ENCODE measurements around the gene COMMD2. TPM values are rescaled to one million over a fixed set of nuclear protein-coding genes. Genes with fewer than 3 reads are reported as not detected.

COMMD2 gene
- polyA plus RNA-seq, 3 donors: 15.1 to 74.4 (median 73.5) TPM

DNA sequence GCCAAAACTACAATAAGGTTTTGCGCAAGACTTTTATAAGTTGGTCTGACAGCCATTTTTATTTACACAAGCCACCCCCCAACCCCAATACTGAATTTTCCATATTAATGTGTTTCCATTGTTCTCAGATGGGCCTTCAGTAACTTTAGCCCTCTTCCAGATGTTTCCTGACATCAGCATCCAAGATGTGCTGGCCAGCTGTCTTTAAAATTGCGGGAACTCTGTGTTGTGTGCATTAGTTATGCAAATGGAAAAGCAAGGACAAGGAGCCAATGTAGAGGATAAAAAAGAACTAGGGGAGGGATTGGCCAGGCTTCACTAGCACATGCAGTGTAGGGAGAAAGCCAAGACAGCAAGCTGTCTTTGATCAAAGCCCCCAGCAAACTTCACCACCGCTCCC, 45.4 kb downstream of the COMMD2 start:
- H3K9me3 ChIP-seq (replicated peaks in 1 of 2; ENCODE audit: control insufficient read depth in 1 of 2, insufficient read depth in 1 of 2, low read length in 2 of 2): no peaks in the 10 kb centered on the region
- H3K9ac ChIP-seq (ENCODE audit: insufficient read depth, low read length, poor library complexity, severe bottlenecking): no peak overlapping the region
- H3K27me3 Mint-ChIP-seq (ENCODE audit: low read depth in 3 of 3): peaks cover 26 to 37% (median 35%) of the 10 kb centered on the region in 3 donors
- intact Hi-C loops (cut with micrococcal nuclease): no loop called here
- TF ChIP-seq CTCF (IDR thresholded peaks at IDR 0.05): no peak
- DNase-seq: no peak
- H3K36me3 Mint-ChIP-seq: no peaks in the 10 kb centered on the region
- H3K27ac ChIP-seq (ENCODE audit: low read depth in 1 of 2, low read length in 2 of 2): no peak overlapping the region
- WGBS (ENCODE audit: insufficient coverage): 100% methylated on average over 2 of the region's 3 CpGs
- no peak overlapping the region for H2AFZ ChIP-seq (ENCODE audit: insufficient read depth, low read depth, low read length, poor library complexity, severe bottlenecking)
- no peak overlapping the region for H3K4me2 ChIP-seq (replicated peaks; ENCODE audit: extremely low read depth, low read length, poor library complexity, severe bottlenecking)
- H4K20me1 ChIP-seq (ENCODE audit: insufficient read depth, low read length): no peaks in the 10 kb centered on the region
- H3K9me3 Mint-ChIP-seq: peaks cover 0 to 3% (median 0%) of the 10 kb centered on the region in 7 donors
- H3K27ac Mint-ChIP-seq: no peak overlapping the region
- no peaks in the 10 kb centered on the region for H3K36me3 ChIP-seq (replicated peaks in 1 of 2; ENCODE audit: control insufficient read depth in 1 of 2, insufficient read depth in 2 of 2, low read length in 2 of 2)
- H3K27me3 ChIP-seq (ENCODE audit: control insufficient read depth in 2 of 2, insufficient read depth in 2 of 2, low read length in 2 of 2): peaks cover 7 to 8% of the 10 kb centered on the region in 2 donors
- peak overlapping the region in 1 of 2 donors; percentile 14 for H3K4me3 Mint-ChIP-seq
- H3K4me1 ChIP-seq (ENCODE audit: control insufficient read depth in 1 of 2, insufficient read depth in 2 of 2, low read length in 2 of 2): no peaks in the 10 kb centered on the region
- H3K79me2 ChIP-seq (ENCODE audit: insufficient read depth, low read length): no peaks in the 10 kb centered on the region
- no peak overlapping the region for H3K4me3 ChIP-seq (replicated peaks in 1 of 3; ENCODE audit: low read depth in 2 of 3, low read length in 3 of 3)
- H3K4me1 Mint-ChIP-seq: no peaks in the 10 kb centered on the region

GRCh38 chr3:149705416-149705815, 46.9 kb downstream of the COMMD2 start:
- no peak overlapping the region for H3K4me3 Mint-ChIP-seq
- peaks cover 0 to 4% (median 0%) of the 10 kb centered on the region in 7 donors for H3K9me3 Mint-ChIP-seq
- Histone ChIP-seq H3K9me3 (replicated peaks in 1 of 2; ENCODE audit: control insufficient read depth in 1 of 2, insufficient read depth in 1 of 2, low read length in 2 of 2) (no peaks in the 10 kb centered on the region), H3K27me3 (ENCODE audit: control insufficient read depth in 2 of 2, insufficient read depth in 2 of 2, low read length in 2 of 2) (peaks cover 3 to 8% of the 10 kb centered on the region in 2 donors), H4K20me1 (ENCODE audit: insufficient read depth, low read length) (no peaks in the 10 kb centered on the region), H3K4me3 (replicated peaks in 1 of 3; ENCODE audit: low read depth in 2 of 3, low read length in 3 of 3) (no peak overlapping the region), H3K4me1 (ENCODE audit: control insufficient read depth in 1 of 2, insufficient read depth in 2 of 2, low read length in 2 of 2) (no peaks in the 10 kb centered on the region), H3K79me2 (ENCODE audit: insufficient read depth, low read length) (no peaks in the 10 kb centered on the region), H3K27ac (ENCODE audit: low read depth in 1 of 2, low read length in 2 of 2) (no peak overlapping the region), H3K4me2 (replicated peaks; ENCODE audit: extremely low read depth, low read length, poor library complexity, severe bottlenecking) (no peak overlapping the region), H3K9ac (ENCODE audit: insufficient read depth, low read length, poor library complexity, severe bottlenecking) (no peak overlapping the region), H3K36me3 (replicated peaks in 1 of 2; ENCODE audit: control insufficient read depth in 1 of 2, insufficient read depth in 2 of 2, low read length in 2 of 2) (no peaks in the 10 kb centered on the region), H2AFZ (ENCODE audit: insufficient read depth, low read depth, low read length, poor library complexity, severe bottlenecking) (no peak overlapping the region)
- intact Hi-C loops (cut with micrococcal nuclease): no loop called here
- DNase-seq: no peak
- no peaks in the 10 kb centered on the region for H3K4me1 Mint-ChIP-seq
- H3K36me3 Mint-ChIP-seq: no peaks in the 10 kb centered on the region
- H3K27me3 Mint-ChIP-seq (ENCODE audit: low read depth in 3 of 3): peaks cover 13 to 30% (median 29%) of the 10 kb centered on the region in 3 donors
- TF ChIP-seq CTCF (IDR thresholded peaks at IDR 0.05): no peak
- H3K27ac Mint-ChIP-seq: no peak overlapping the region

Data from CD14-positive monocyte (primary cell).